ENCODE results near the gene CDK5RAP2. TPM values are rescaled to one million over a fixed set of nuclear protein-coding genes. Genes with fewer than 3 reads are reported as not detected.

The CDK5RAP2 gene
- total RNA-seq, 6 experiments from 2014 or later: 28.4 to 40.8 (median 36.8) TPM

- Mint-ChIP-seq H3K4me3 (no peak overlapping the region), H3K9me3 (no peaks in the 10 kb centered on the region), H3K27ac (no peak overlapping the region), H3K36me3 (ENCODE audit: low read depth) (peaks cover 17% of the 10 kb centered on the region), H3K4me1 (ENCODE audit: low read depth) (peaks cover 10% of the 10 kb centered on the region; the same call in 1 of the 2 replicates), H3K27me3 (ENCODE audit: insufficient read depth) (no peaks in the 10 kb centered on the region)
- TF ChIP-seq CTCF (IDR thresholded peaks at IDR 0.05): no peak
- no peak for DNase-seq
Observed at GRCh38 chr9:120571443-120572257, 8.3 kb downstream of the CDK5RAP2 start.

- DNase-seq: no peak
- no peak for TF ChIP-seq CTCF (IDR thresholded peaks at IDR 0.05)
- no peaks in the 10 kb centered on the region for H3K9me3 Mint-ChIP-seq
Observed at GRCh38 chr9:120570296-120570695, 9.7 kb downstream of the CDK5RAP2 start.

GRCh38 chr9:120569556-120569955 lies 10.4 kb downstream of the CDK5RAP2 start:
- Mint-ChIP-seq H3K27ac (no peak overlapping the region), H3K9me3 (no peaks in the 10 kb centered on the region), H3K36me3 (ENCODE audit: low read depth) (peaks cover 17% of the 10 kb centered on the region), H3K4me1 (ENCODE audit: low read depth) (peaks cover 10% of the 10 kb centered on the region; the same call in 1 of the 2 replicates), H3K4me3 (no peak overlapping the region), H3K27me3 (ENCODE audit: insufficient read depth) (no peaks in the 10 kb centered on the region)
- TF ChIP-seq CTCF (IDR thresholded peaks at IDR 0.05): no peak
- DNase-seq: no peak

More at GRCh38 chr9:120570296-120570695, 9.7 kb downstream of the CDK5RAP2 start:
- H3K27ac Mint-ChIP-seq: no peak overlapping the region
- peaks cover 17% of the 10 kb centered on the region for H3K36me3 Mint-ChIP-seq (ENCODE audit: low read depth)
- no peaks in the 10 kb centered on the region for H3K27me3 Mint-ChIP-seq (ENCODE audit: insufficient read depth)
- no peak overlapping the region for H3K4me3 Mint-ChIP-seq
- peaks cover 10% of the 10 kb centered on the region; the same call in 1 of the 2 replicates for H3K4me1 Mint-ChIP-seq (ENCODE audit: low read depth)

- peaks cover 2% of the 10 kb centered on the region; the same call in 1 of the 2 replicates for H3K4me1 Mint-ChIP-seq (ENCODE audit: low read depth)
- H3K27ac Mint-ChIP-seq: no peak overlapping the region
- no peaks in the 10 kb centered on the region for H3K9me3 Mint-ChIP-seq
- no peak for DNase-seq
- no peak overlapping the region for H3K4me3 Mint-ChIP-seq
- H3K27me3 Mint-ChIP-seq (ENCODE audit: insufficient read depth): no peaks in the 10 kb centered on the region
- peaks cover 17% of the 10 kb centered on the region for H3K36me3 Mint-ChIP-seq (ENCODE audit: low read depth)
- TF ChIP-seq CTCF (IDR thresholded peaks at IDR 0.05): no peak
Observed at GRCh38 chr9:120568816-120569215, 11.2 kb downstream of the CDK5RAP2 start.

GRCh38 chr9:120567874-120568273 lies 12.1 kb downstream of the CDK5RAP2 start:
- Mint-ChIP-seq H3K36me3 (ENCODE audit: low read depth) (peaks cover 17% of the 10 kb centered on the region), H3K9me3 (no peaks in the 10 kb centered on the region), H3K4me1 (ENCODE audit: low read depth) (no peaks in the 10 kb centered on the region), H3K27ac (no peak overlapping the region), H3K27me3 (ENCODE audit: insufficient read depth) (no peaks in the 10 kb centered on the region; the same call in 1 of the 2 replicates), H3K4me3 (no peak overlapping the region)
- no peak for TF ChIP-seq CTCF (IDR thresholded peaks at IDR 0.05)
- DNase-seq: no peak

Data from HFFc6 (cell line).